Liver (tissue), 9 donors: ENCODE results near the gene ZNF865. TPM values are rescaled to one million over a fixed set of nuclear protein-coding genes. Genes with fewer than 3 reads are reported as not detected.

Source experiments
- DNase-seq: peaks from one replicate; pipeline ENCODE4 v3.0.0-alpha.2; 2017; ENCODE audit warnings: low spot score
- H3K27ac ChIP-seq, 2 donors: one replicate each; pipeline ENCODE4 v1.7.0; 2013; ENCODE audit warnings: inconsistent platforms in 2 of 2, low read length in 2 of 2, control low read depth in 1 of 2, low read depth in 1 of 2, mild to moderate bottlenecking in 1 of 2
- H3K27me3 ChIP-seq, 4 donors: one replicate each; pipeline versions ENCODE4 v1.6.1 to v1.7.0; 2013; ENCODE audit warnings: low read length in 3 of 4, inconsistent platforms in 1 of 4, mild to moderate bottlenecking in 1 of 4, moderate library complexity in 1 of 4; ENCODE audit not compliant: control insufficient read depth in 4 of 4, insufficient read depth in 4 of 4
- H3K36me3 ChIP-seq, 4 donors: one replicate each; pipeline versions ENCODE4 v1.6.1 to v1.7.0; 2013; ENCODE audit warnings: low read length in 3 of 4, mild to moderate bottlenecking in 3 of 4, low read depth in 1 of 4, moderate library complexity in 1 of 4; ENCODE audit not compliant: control insufficient read depth in 4 of 4, insufficient read depth in 3 of 4
- H3K4me1 ChIP-seq, 4 donors: one replicate each; pipeline versions ENCODE4 v1.6.1 to v1.7.0; 2013; ENCODE audit warnings: low read length in 3 of 4, mild to moderate bottlenecking in 3 of 4, moderate library complexity in 1 of 4; ENCODE audit not compliant: control insufficient read depth in 4 of 4, insufficient read depth in 4 of 4
- H3K4me3 ChIP-seq, 3 donors: one replicate each; pipeline versions ENCODE4 v1.6.1 to v1.7.0; 2013; ENCODE audit warnings: low read length in 3 of 3, control low read depth in 1 of 3, low read depth in 1 of 3, mild to moderate bottlenecking in 1 of 3
- H3K9ac ChIP-seq, 2 donors: one replicate each; pipeline ENCODE4 v1.7.0; 2013; ENCODE audit warnings: low read length in 2 of 2, mild to moderate bottlenecking in 2 of 2, moderate library complexity in 2 of 2, control low read depth in 1 of 2, low read depth in 1 of 2
- H3K9me3 ChIP-seq, 4 donors: one replicate each; pipeline versions ENCODE4 v1.6.1 to v1.7.0; 2013; ENCODE audit warnings: low read length in 3 of 4; ENCODE audit not compliant: control insufficient read depth in 4 of 4
- ATF3 ChIP-seq: IDR thresholded peaks from 2 replicates; pipeline ENCODE4 v1.6.1; 2016; ENCODE audit warnings: antibody characterized with exemption
- CTCF ChIP-seq: fragments of 150-350 bp; IDR thresholded peaks from 2 replicates; pipeline ENCODE4 v1.5.1; 2017; ENCODE audit warnings: improper control_type of control experiment, low read depth, low read length; ENCODE audit not compliant: missing input control
- EGR1 ChIP-seq, 2 donors: IDR thresholded peaks; 2 replicates each; pipeline ENCODE4 v1.6.1; 2016 to 2018; ENCODE audit warnings: antibody characterized with exemption in 2 of 2, low read depth in 2 of 2
- FOXA1 ChIP-seq: IDR thresholded peaks from 2 replicates; pipeline ENCODE4 v1.6.1; 2016; ENCODE audit warnings: antibody characterized with exemption
- FOXA2 ChIP-seq: IDR thresholded peaks from 2 replicates; pipeline ENCODE4 v1.6.1; 2016; ENCODE audit warnings: antibody characterized with exemption
- GABPA ChIP-seq, 2 donors: IDR thresholded peaks in 1 of 2; conservative IDR thresholded peaks in 1 of 2; 2 replicates each; pipeline ENCODE4 v1.6.1; 2016; ENCODE audit warnings: antibody characterized with exemption in 2 of 2, mild to moderate bottlenecking in 1 of 2, moderate library complexity in 1 of 2
- HNF4A ChIP-seq, 2 donors: conservative IDR thresholded peaks; 2 replicates each; pipeline ENCODE4 v1.6.1; 2016; ENCODE audit warnings: antibody characterized with exemption in 2 of 2, mild to moderate bottlenecking in 2 of 2
- HNF4G ChIP-seq: IDR thresholded peaks from 2 replicates; pipeline ENCODE4 v1.6.1; 2016; ENCODE audit warnings: antibody characterized with exemption
- JUND ChIP-seq, 2 donors: IDR thresholded peaks; 2 replicates each; pipeline ENCODE4 v1.6.1; 2016; ENCODE audit warnings: antibody characterized with exemption in 2 of 2
- MAX ChIP-seq: IDR thresholded peaks from 2 replicates; pipeline ENCODE4 v1.6.1; 2016; ENCODE audit warnings: antibody characterized with exemption
- NR2F2 ChIP-seq: IDR thresholded peaks from 2 replicates; pipeline ENCODE4 v1.6.1; 2016; ENCODE audit warnings: antibody characterized with exemption
- RAD21 ChIP-seq, 2 donors: IDR thresholded peaks; 2 replicates each; pipeline ENCODE4 v1.6.1; 2016; ENCODE audit warnings: antibody characterized with exemption in 2 of 2, mild to moderate bottlenecking in 2 of 2
- REST ChIP-seq: IDR thresholded peaks from 2 replicates; pipeline ENCODE4 v1.6.1; 2016; ENCODE audit warnings: antibody characterized with exemption, mild to moderate bottlenecking
- RXRA ChIP-seq, 2 donors: IDR thresholded peaks; 2 replicates each; pipeline ENCODE4 v1.6.1; 2017 to 2018; ENCODE audit warnings: antibody characterized with exemption in 2 of 2, mild to moderate bottlenecking in 1 of 2
- SP1 ChIP-seq: IDR thresholded peaks from 2 replicates; pipeline ENCODE4 v1.6.1; 2018; ENCODE audit warnings: antibody characterized with exemption, mild to moderate bottlenecking
- TAF1 ChIP-seq: conservative IDR thresholded peaks from 2 replicates; pipeline ENCODE4 v1.6.1; 2016; ENCODE audit warnings: antibody characterized with exemption, mild to moderate bottlenecking
- YY1 ChIP-seq: IDR thresholded peaks from 2 replicates; pipeline ENCODE4 v1.6.1; 2016; ENCODE audit warnings: antibody characterized with exemption, mild to moderate bottlenecking
- ZBTB33 ChIP-seq: IDR thresholded peaks from 2 replicates; pipeline ENCODE4 v1.6.1; 2016; ENCODE audit warnings: antibody characterized with exemption
- WGBS: extraction: QIAGEN DNeasy Blood & Tissue Kit; methylation state at CpG from one replicate; pipeline ENCODE4 v1.1.7; 2013; 5-methylcytosine and 5-hydroxymethylcytosine counted together
- polyA plus RNA-seq, 2 donors: library from polyadenylated mRNA; stranded (reverse) in 1 of 2; unstranded in 1 of 2; fragments of 200-250 nt in 1 of 2; fragments of >200 nt in 1 of 2; fragmentation: Nextera tagmentation in 1 of 2; extraction: Ambion mirVana in 1 of 2; gene quantifications; one replicate each; pipeline versions ENCODE4 v1.2.1 to v1.2.3, GENCODE V29; 2013 to 2015
- total RNA-seq, 2 donors: library from RNA; depleted of rRNA; stranded (reverse); fragments of >200 nt; gene quantifications; one replicate each; pipeline ENCODE4 v1.2.3, GENCODE V29; 2014
- donor health status: healthy.
- donor health status: healthy.
- donor health status: healthy.
- donor health status: healthy.
- donor health status: healthy.

The ZNF865 gene
- total and polyA plus RNA-seq, 4 donors, result 0.38 to 3.1 (median 1.6) TPM

GRCh38 chr19:55635334-55635717 lies 29.9 kb downstream of the ZNF865 start:
- H3K4me3 ChIP-seq, result peak overlapping the region; percentile 67 to 100 (median 98)
- peak overlapping the region; percentile 93 to 99 for H3K9ac ChIP-seq
- 5% methylated on average over 9 of the region's 9 CpGs for WGBS
- no peak for TF ChIP-seq RAD21 (IDR thresholded peaks at IDR 0.05)
- peak in 1 of 2 donors; percentile 5 for TF ChIP-seq HNF4A (conservative IDR thresholded peaks at IDR 0.05)
- DNase-seq, result no peak
- H3K4me1 ChIP-seq, result peaks cover 16 to 51% (median 32%) of the 10 kb centered on the region in 4 donors
- no peaks in the 10 kb centered on the region for H3K27me3 ChIP-seq
- H3K27ac ChIP-seq, result peak overlapping the region; percentile 91 to 97
- no peaks in the 10 kb centered on the region for H3K9me3 ChIP-seq
- H3K36me3 ChIP-seq, result no peaks in the 10 kb centered on the region

- peak overlapping the region; percentile 91 to 97 for H3K27ac ChIP-seq
- no peaks in the 10 kb centered on the region for H3K9me3 ChIP-seq
- peak overlapping the region; percentile 93 to 99 for H3K9ac ChIP-seq
- H3K36me3 ChIP-seq, result no peaks in the 10 kb centered on the region
- H3K4me3 ChIP-seq, result peak overlapping the region; percentile 67 to 100 (median 98)
- no peak for DNase-seq
- H3K4me1 ChIP-seq, result peaks cover 16 to 54% (median 35%) of the 10 kb centered on the region in 4 donors
- WGBS, result 58% methylated on average over 7 of the region's 7 CpGs
- no peaks in the 10 kb centered on the region for H3K27me3 ChIP-seq
- TF ChIP-seq FOXA1 (no peak), NR2F2 (no peak), TAF1 (no peak)
Measured at GRCh38 chr19:55635856-55636440, 30.5 kb downstream of the ZNF865 start.

GRCh38 chr19:55636723-55637122 lies 31.3 kb downstream of the ZNF865 start:
- no peak overlapping the region for H3K9ac ChIP-seq

More at GRCh38 chr19:55636723-55637122, 31.3 kb downstream of the ZNF865 start:
- no peak overlapping the region for H3K27ac ChIP-seq
- H3K36me3 ChIP-seq, result no peaks in the 10 kb centered on the region
- H3K9me3 ChIP-seq, result no peaks in the 10 kb centered on the region
- H3K27me3 ChIP-seq, result no peaks in the 10 kb centered on the region
- 85% methylated on average over 4 of the region's 4 CpGs for WGBS
- no peak overlapping the region for H3K4me3 ChIP-seq
- peaks cover 16 to 60% (median 41%) of the 10 kb centered on the region in 4 donors for H3K4me1 ChIP-seq
- TF ChIP-seq JUND (IDR thresholded peaks at IDR 0.05) (no peak), TAF1 (no peak), RAD21 (IDR thresholded peaks at IDR 0.05) (no peak), NR2F2 (no peak), MAX (no peak), REST (no peak), YY1 (no peak), ATF3 (no peak), ZBTB33 (no peak), CTCF (no peak), HNF4G (no peak), RXRA (IDR thresholded peaks at IDR 0.05) (no peak), GABPA (IDR thresholded peaks at IDR 0.05 in 1 of 2, conservative IDR thresholded peaks at IDR 0.05 in 1 of 2) (no peak), EGR1 (IDR thresholded peaks at IDR 0.05; ENCODE audit: low read depth in 2 of 2) (no peak), FOXA1 (no peak), SP1 (no peak), FOXA2 (no peak), HNF4A (conservative IDR thresholded peaks at IDR 0.05) (no peak)
- no peak for DNase-seq
